IMR-90 (cell line): ENCODE measurements around the gene ELMO1. TPM values are rescaled to one million over a fixed set of nuclear protein-coding genes. Genes with fewer than 3 reads are reported as not detected.

Source experiments
- ATAC-seq: fragments of 200-7000 bp; cut with Tn5 transposase; 2 replicates; pipeline ENCODE4 v1.9.1; 2020; ENCODE audit warnings: low read depth, mild to moderate bottlenecking, moderate library complexity
- BruUV-seq: library from RNA; stranded (reverse); fragments of 400-500 nt; replicated peaks from 2 replicates; lab custom pipeline; 2021; lab: Mats Ljungman, UMichigan
- CTCF ChIA-PET: fragments of 300-600 bp; formaldehyde crosslinking; extraction: SDS; loops from one replicate; lab custom pipeline; 2021; ENCODE audit warnings: antibody characterized with exemption; lab: Yijun Ruan, JAX
- POLR2A ChIA-PET: fragments of 300-600 bp; sonication (Branson Sonifier 250); formaldehyde crosslinking; loops from one replicate; lab custom pipeline; 2022; ENCODE audit warnings: antibody characterized with exemption; ENCODE audit not compliant: unreplicated experiment; lab: Charles Lee
- DNase-seq: peaks from one replicate; pipeline ENCODE4 v3.0.0; 2013
- H2AFZ ChIP-seq: replicated peaks from 2 replicates; pipeline ENCODE3; 2013; ENCODE audit warnings: low read length, mild to moderate bottlenecking; ENCODE audit not compliant: poor library complexity
- H2AK5ac ChIP-seq: 2 replicates; pipeline ENCODE4 v1.6.1; 2013; ENCODE audit warnings: low read depth, low read length, inconsistent platforms
- H2AK9ac ChIP-seq: replicated peaks from 2 replicates; pipeline ENCODE3; 2013; ENCODE audit warnings: mild to moderate bottlenecking, low read depth, low read length, moderate library complexity; ENCODE audit not compliant: poor library complexity
- H2BK120ac ChIP-seq: 2 replicates; pipeline ENCODE4 v1.6.1; 2013; ENCODE audit warnings: low read depth, low read length, inconsistent platforms
- H2BK15ac ChIP-seq: 3 replicates; pipeline ENCODE4 v1.6.1; 2013; ENCODE audit warnings: low read depth, low read length, inconsistent platforms
- H2BK20ac ChIP-seq: 2 replicates; pipeline ENCODE4 v1.6.1; 2013; ENCODE audit warnings: low read depth, mild to moderate bottlenecking, inconsistent platforms, low read length, moderate library complexity
- H2BK5ac ChIP-seq: 2 replicates; pipeline ENCODE4 v1.6.1; 2013; ENCODE audit warnings: mild to moderate bottlenecking, low read depth, low read length, inconsistent platforms; ENCODE audit not compliant: poor library complexity, severe bottlenecking
- H3K14ac ChIP-seq: replicated peaks from 2 replicates; pipeline ENCODE4 v1.6.1; 2013; ENCODE audit warnings: low read depth, low read length, inconsistent platforms
- H3K18ac ChIP-seq: 2 replicates; pipeline ENCODE4 v1.6.1; 2013; ENCODE audit warnings: low read depth, low read length, control low read depth
- H3K23ac ChIP-seq: 2 replicates; pipeline ENCODE4 v1.6.1; 2013; ENCODE audit warnings: low read depth, low read length, inconsistent platforms
- H3K27ac ChIP-seq: 2 replicates; pipeline ENCODE4 v1.5.1; 2013; ENCODE audit warnings: mild to moderate bottlenecking, control low read depth, low read length; ENCODE audit not compliant: insufficient read depth
- H3K27me3 ChIP-seq: 2 replicates; pipeline ENCODE4 v1.6.1; 2013; ENCODE audit warnings: low read length; ENCODE audit not compliant: control insufficient read depth, insufficient read depth
- H3K36me3 ChIP-seq: 2 replicates; pipeline ENCODE4 v1.6.1; 2013; ENCODE audit warnings: low read length, mixed read lengths; ENCODE audit not compliant: control insufficient read depth, insufficient read depth
- H3K4ac ChIP-seq: 2 replicates; pipeline ENCODE4 v1.6.1; 2013; ENCODE audit warnings: low read depth, low read length, inconsistent platforms
- H3K4me1 ChIP-seq: 2 replicates; pipeline ENCODE4 v1.6.1; 2013; ENCODE audit warnings: low read length, mixed read lengths; ENCODE audit not compliant: control insufficient read depth, insufficient read depth
- H3K4me2 ChIP-seq: 2 replicates; pipeline ENCODE4 v1.6.1; 2013; ENCODE audit warnings: low read depth, mild to moderate bottlenecking, control low read depth, low read length, moderate library complexity
- H3K4me3 ChIP-seq: 2 replicates; pipeline ENCODE4 v1.5.1; 2013; ENCODE audit warnings: low read depth, mild to moderate bottlenecking, control low read depth, low read length, moderate library complexity; ENCODE audit not compliant: insufficient read depth
- H3K56ac ChIP-seq: 2 replicates; pipeline ENCODE4 v1.6.1; 2013; ENCODE audit warnings: low read length, inconsistent platforms; ENCODE audit not compliant: insufficient read depth; ENCODE audit errors: extremely low read depth
- H3K79me1 ChIP-seq, 2 experiments: 2 replicates each; pipeline ENCODE4 v1.6.1; 2013; ENCODE audit warnings: low read length in 2 of 2, inconsistent platforms in 1 of 2, low read depth in 1 of 2
- H3K9ac ChIP-seq: 2 replicates; pipeline ENCODE4 v1.6.1; 2013; ENCODE audit warnings: low read depth, low read length, control low read depth
- H3K9me1 ChIP-seq: 2 replicates; pipeline ENCODE4 v1.6.1; 2013; ENCODE audit warnings: low read length, inconsistent platforms; ENCODE audit not compliant: insufficient read depth
- H3K9me3 ChIP-seq: 2 replicates; pipeline ENCODE4 v1.6.1; 2013; ENCODE audit warnings: low read length; ENCODE audit not compliant: control insufficient read depth, insufficient read depth
- H4K20me1 ChIP-seq: 2 replicates; pipeline ENCODE4 v1.6.1; 2013; ENCODE audit warnings: low read length, inconsistent platforms; ENCODE audit not compliant: insufficient read depth
- H4K5ac ChIP-seq: 2 replicates; pipeline ENCODE4 v1.6.1; 2013; ENCODE audit warnings: mild to moderate bottlenecking, low read depth, low read length, control low read depth
- H4K8ac ChIP-seq, 2 experiments: 2 replicates each; pipeline ENCODE4 v1.6.1; 2013; ENCODE audit warnings: low read depth in 2 of 2, low read length in 2 of 2, control low read depth in 1 of 2, inconsistent platforms in 1 of 2
- H4K91ac ChIP-seq: 2 replicates; pipeline ENCODE4 v1.6.1; 2013; ENCODE audit warnings: low read depth, low read length, inconsistent platforms; ENCODE audit not compliant: insufficient read depth
- CEBPB ChIP-seq: IDR thresholded peaks from 2 replicates; pipeline ENCODE4 v1.6.1; 2012; ENCODE audit warnings: low read depth, low read length, improper control_type of control experiment
- CHD1 ChIP-seq: IDR thresholded peaks from 2 replicates; pipeline ENCODE4 v1.6.1; 2012; ENCODE audit warnings: low read depth, low read length, improper control_type of control experiment
- FOS ChIP-seq: fragments of 150-350 bp; IDR thresholded peaks from 2 replicates; pipeline ENCODE4 v1.6.1; 2016; ENCODE audit warnings: low read depth, low read length
- MAFK ChIP-seq: IDR thresholded peaks from 2 replicates; pipeline ENCODE4 v1.6.1; 2012; ENCODE audit warnings: low read depth, low read length, improper control_type of control experiment
- MAZ ChIP-seq: IDR thresholded peaks from 2 replicates; pipeline ENCODE4 v1.6.1; 2012; ENCODE audit warnings: low read depth, mild to moderate bottlenecking, low read length, improper control_type of control experiment, moderate library complexity, borderline replicate concordance
- MXI1 ChIP-seq: IDR thresholded peaks from 2 replicates; pipeline ENCODE4 v1.6.1; 2012; ENCODE audit warnings: low read depth, mild to moderate bottlenecking, low read length, moderate library complexity, borderline replicate concordance
- NFE2L2 ChIP-seq: fragments of 150-350 bp; IDR thresholded peaks from 2 replicates; pipeline ENCODE4 v1.6.1; 2016; ENCODE audit warnings: low read depth, mild to moderate bottlenecking, low read length
- POLR2A ChIP-seq: IDR thresholded peaks from 2 replicates; pipeline ENCODE4 v1.6.1; 2012; ENCODE audit warnings: mild to moderate bottlenecking, low read depth, low read length
- RAD21 ChIP-seq: IDR thresholded peaks from 2 replicates; pipeline ENCODE4 v1.6.1; 2012; ENCODE audit warnings: low read length, improper control_type of control experiment
- RCOR1 ChIP-seq: IDR thresholded peaks from 2 replicates; pipeline ENCODE4 v1.6.1; 2012; ENCODE audit warnings: mild to moderate bottlenecking, low read length, improper control_type of control experiment; ENCODE audit not compliant: insufficient replicate concordance
- RFX5 ChIP-seq: IDR thresholded peaks from 2 replicates; pipeline ENCODE4 v1.8.0; 2012; ENCODE audit warnings: low read depth, mild to moderate bottlenecking, low read length, moderate library complexity
- SMC3 ChIP-seq: fragments of 150-350 bp; IDR thresholded peaks from 2 replicates; pipeline ENCODE4 v1.6.1; 2016; ENCODE audit warnings: low read depth, mild to moderate bottlenecking, antibody characterized with exemption, low read length, moderate library complexity
- WGBS, 2 experiments: methylation state at CpG; one replicate each; pipeline versions ENCODE4 v1.1.5 to v1.1.7; 2013; ENCODE audit warnings: missing lambda C conversion rate in 2 of 2; ENCODE audit not compliant: insufficient read length in 1 of 2; ENCODE audit errors: extremely low coverage in 2 of 2; 5-methylcytosine and 5-hydroxymethylcytosine counted together
- dilution Hi-C: fragments of 300-500 bp; cut with HindIII; formaldehyde crosslinking; loops from one replicate; pipeline ENCODE4 v1.14.3; 2018; ENCODE audit warnings: low sequenced_read_pairs; ENCODE audit not compliant: unreplicated experiment
- in situ Hi-C: fragments of 300-500 bp; cut with MboI; formaldehyde crosslinking; loops from 3 replicates; pipeline ENCODE4 v1.14.3; 2019; ENCODE audit warnings: low sequenced_read_pairs, inconsistent platforms, mixed read lengths
- intact Hi-C: fragments of 100-400 bp; cut with micrococcal nuclease; formaldehyde crosslinking; loops from 2 replicates; pipeline ENCODE4 v1.10.0; 2022
- polyA plus RNA-seq, 3 experiments: library from polyadenylated mRNA; depleted of rRNA; stranded (reverse); fragments of >200 nt; gene quantifications; 2 replicates each; pipeline ENCODE4 v1.2.3, GENCODE V29; 2012; ENCODE audit warnings: low replicate concordance in 1 of 3
- total RNA-seq: library from RNA; depleted of rRNA; stranded (reverse); fragments of >200 nt; gene quantifications from 2 replicates; pipeline ENCODE4 v1.2.3, GENCODE V29; 2012
- TF ChIP-seq, protein P1 (sequence below): fragments of 150-350 bp; IDR thresholded peaks from 2 replicates; pipeline ENCODE4 v1.6.1; 2016; ENCODE audit warnings: low read depth, mild to moderate bottlenecking, low read length, moderate library complexity, borderline replicate concordance
- TF ChIP-seq, protein P2 (sequence below): fragments of 150-350 bp; IDR thresholded peaks from 2 replicates; pipeline ENCODE4 v1.6.1; 2017; ENCODE audit warnings: mild to moderate bottlenecking, antibody characterized with exemption, low read length, low read depth
- TF ChIP-seq, protein P3 (sequence below): conservative IDR thresholded peaks from 2 replicates; pipeline ENCODE4 v1.5.1; 2012; ENCODE audit warnings: mild to moderate bottlenecking, low read depth, low read length, improper control_type of control experiment

The ELMO1 gene
- total and polyA plus RNA-seq, 2 of the 4 experiments (the other 2 are of a cell fraction): 0.03 TPM; not detected in 1

DNA sequence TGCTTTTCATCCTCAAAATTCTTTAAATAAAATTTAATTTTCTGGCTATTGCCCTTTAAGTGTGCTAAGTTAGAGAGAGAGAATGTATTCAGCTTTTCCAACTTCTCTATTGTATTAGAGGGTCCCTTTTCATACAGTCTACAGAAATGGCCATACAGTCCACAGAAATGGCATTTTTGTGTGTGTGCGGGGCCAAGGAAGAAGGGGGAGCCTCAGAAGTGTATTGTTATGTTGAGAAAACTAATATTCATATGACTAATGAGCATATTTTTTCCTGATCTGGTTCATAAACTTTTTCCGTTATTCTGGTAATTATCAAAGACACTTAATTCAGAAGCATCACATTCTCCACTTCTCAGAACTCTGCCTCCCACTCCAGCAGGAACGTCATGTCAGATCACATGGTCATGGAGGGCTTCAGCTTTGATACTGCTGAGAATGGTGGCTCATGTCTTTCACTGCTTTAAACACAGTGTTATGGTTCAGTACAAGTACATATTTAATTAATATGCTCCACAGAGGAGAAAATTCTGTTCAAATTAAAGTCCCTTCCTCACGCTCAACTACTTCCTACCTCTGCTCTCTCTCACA, 37.1 kb downstream of the ELMO1 start:
- no peak overlapping the region for H2BK5ac ChIP-seq
- no peak overlapping the region for H3K27ac ChIP-seq
- H3K18ac ChIP-seq: no peak overlapping the region
- in situ Hi-C loops (no loop called here), intact Hi-C loops (no loop called here), dilution Hi-C loops (no loop called here)
- H3K4me1 ChIP-seq: no peaks in the 10 kb centered on the region
- no peaks in the 10 kb centered on the region for H3K36me3 ChIP-seq
- no peaks in the 10 kb centered on the region for H3K27me3 ChIP-seq
- H3K56ac ChIP-seq: no peak overlapping the region
- no peak overlapping the region for H4K91ac ChIP-seq
- BruUV-seq: no TSS peak
- no peak overlapping the region for H3K4me2 ChIP-seq
- H2BK20ac ChIP-seq: no peak overlapping the region
- no peak for DNase-seq
- H4K8ac ChIP-seq: no peak overlapping the region
- H3K14ac ChIP-seq: no peak overlapping the region
- WGBS, 2 experiments: no CpG with 5 or more reads among the region's 4 CpGs
- H2BK15ac ChIP-seq: no peak overlapping the region
- H3K4ac ChIP-seq: no peak overlapping the region
- POLR2A ChIA-PET: no interaction called here
- no peak overlapping the region for H3K23ac ChIP-seq
- TF ChIP-seq CHD1 (no peak), MAZ (no peak), SMC3 (no peak), RCOR1 (no peak), CEBPB (no peak), NFE2L2 (no peak), MAFK (no peak), RAD21 (no peak), RFX5 (no peak), FOS (no peak), POLR2A (no peak), MXI1 (no peak)
- TF ChIP-seq, protein P1, sequence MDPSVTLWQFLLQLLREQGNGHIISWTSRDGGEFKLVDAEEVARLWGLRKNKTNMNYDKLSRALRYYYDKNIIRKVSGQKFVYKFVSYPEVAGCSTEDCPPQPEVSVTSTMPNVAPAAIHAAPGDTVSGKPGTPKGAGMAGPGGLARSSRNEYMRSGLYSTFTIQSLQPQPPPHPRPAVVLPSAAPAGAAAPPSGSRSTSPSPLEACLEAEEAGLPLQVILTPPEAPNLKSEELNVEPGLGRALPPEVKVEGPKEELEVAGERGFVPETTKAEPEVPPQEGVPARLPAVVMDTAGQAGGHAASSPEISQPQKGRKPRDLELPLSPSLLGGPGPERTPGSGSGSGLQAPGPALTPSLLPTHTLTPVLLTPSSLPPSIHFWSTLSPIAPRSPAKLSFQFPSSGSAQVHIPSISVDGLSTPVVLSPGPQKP: no peak
- TF ChIP-seq, protein P2, sequence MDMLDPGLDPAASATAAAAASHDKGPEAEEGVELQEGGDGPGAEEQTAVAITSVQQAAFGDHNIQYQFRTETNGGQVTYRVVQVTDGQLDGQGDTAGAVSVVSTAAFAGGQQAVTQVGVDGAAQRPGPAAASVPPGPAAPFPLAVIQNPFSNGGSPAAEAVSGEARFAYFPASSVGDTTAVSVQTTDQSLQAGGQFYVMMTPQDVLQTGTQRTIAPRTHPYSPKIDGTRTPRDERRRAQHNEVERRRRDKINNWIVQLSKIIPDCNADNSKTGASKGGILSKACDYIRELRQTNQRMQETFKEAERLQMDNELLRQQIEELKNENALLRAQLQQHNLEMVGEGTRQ: no peak
- TF ChIP-seq, protein P3, sequence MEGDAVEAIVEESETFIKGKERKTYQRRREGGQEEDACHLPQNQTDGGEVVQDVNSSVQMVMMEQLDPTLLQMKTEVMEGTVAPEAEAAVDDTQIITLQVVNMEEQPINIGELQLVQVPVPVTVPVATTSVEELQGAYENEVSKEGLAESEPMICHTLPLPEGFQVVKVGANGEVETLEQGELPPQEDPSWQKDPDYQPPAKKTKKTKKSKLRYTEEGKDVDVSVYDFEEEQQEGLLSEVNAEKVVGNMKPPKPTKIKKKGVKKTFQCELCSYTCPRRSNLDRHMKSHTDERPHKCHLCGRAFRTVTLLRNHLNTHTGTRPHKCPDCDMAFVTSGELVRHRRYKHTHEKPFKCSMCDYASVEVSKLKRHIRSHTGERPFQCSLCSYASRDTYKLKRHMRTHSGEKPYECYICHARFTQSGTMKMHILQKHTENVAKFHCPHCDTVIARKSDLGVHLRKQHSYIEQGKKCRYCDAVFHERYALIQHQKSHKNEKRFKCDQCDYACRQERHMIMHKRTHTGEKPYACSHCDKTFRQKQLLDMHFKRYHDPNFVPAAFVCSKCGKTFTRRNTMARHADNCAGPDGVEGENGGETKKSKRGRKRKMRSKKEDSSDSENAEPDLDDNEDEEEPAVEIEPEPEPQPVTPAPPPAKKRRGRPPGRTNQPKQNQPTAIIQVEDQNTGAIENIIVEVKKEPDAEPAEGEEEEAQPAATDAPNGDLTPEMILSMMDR: no peak
- no peaks in the 10 kb centered on the region for H4K20me1 ChIP-seq
- H2AK9ac ChIP-seq: no peak overlapping the region
- H3K9me1 ChIP-seq: no peaks in the 10 kb centered on the region
- H2BK120ac ChIP-seq: no peak overlapping the region
- H3K4me3 ChIP-seq: no peak overlapping the region
- H3K9me3 ChIP-seq: 0 out of 2 replicates have a peak, but pooled peaks cover 2% of the 10 kb centered on the region
- no peaks in the 10 kb centered on the region for H3K79me1 ChIP-seq
- no peak for ATAC-seq
- CTCF ChIA-PET: no interaction called here
- no peak overlapping the region for H2AFZ ChIP-seq
- no peak overlapping the region for H3K9ac ChIP-seq
- H4K5ac ChIP-seq: no peak overlapping the region
- H2AK5ac ChIP-seq: no peak overlapping the region
